ENCODE results near the gene SLC43A3.

SLC43A3 gene

GRCh38 chr11:57370941-57371340 lies 56.0 kb downstream of the SLC43A3 start:
- H3K4me3 ChIP-seq (ENCODE audit: insufficient read depth in 1 of 2, low read depth in 1 of 2, low read length in 2 of 2), result no peak overlapping the region
- H3K4me1 ChIP-seq (ENCODE audit: control insufficient read depth, insufficient read depth, low read depth, low read length), result no peaks in the 10 kb centered on the region
- no peak overlapping the region for H3K9ac ChIP-seq (ENCODE audit: low read length)
- no peak overlapping the region for H2BK15ac ChIP-seq (ENCODE audit: low read depth, poor library complexity, severe bottlenecking)
- H4K8ac ChIP-seq (ENCODE audit: low read length), result no peak overlapping the region
- H3K27ac ChIP-seq (ENCODE audit: low read length, poor library complexity, severe bottlenecking), result no peak overlapping the region
- H3K14ac ChIP-seq (ENCODE audit: low read length in 2 of 2), result no peak overlapping the region
- no peak overlapping the region for H2AK5ac ChIP-seq (ENCODE audit: low read length, severe bottlenecking)
- H4K91ac ChIP-seq (ENCODE audit: low read length), result no peak overlapping the region
- no peaks in the 10 kb centered on the region for H3K79me1 ChIP-seq (replicated peaks; ENCODE audit: low read length, poor library complexity, severe bottlenecking)
- no peak overlapping the region for H3K23ac ChIP-seq (ENCODE audit: low read length in 2 of 2)
- DNase-seq, result no peak
- H3K36me3 ChIP-seq (ENCODE audit: control insufficient read depth in 1 of 2, insufficient read depth in 2 of 2, low read depth in 1 of 2, low read length in 2 of 2), result no peaks in the 10 kb centered on the region
- no peak overlapping the region for H2BK5ac ChIP-seq (ENCODE audit: low read depth, low read length, poor library complexity, severe bottlenecking)
- no peak overlapping the region for H2BK120ac ChIP-seq (ENCODE audit: low read depth, low read length)
- H3K18ac ChIP-seq (ENCODE audit: low read depth in 1 of 2, low read length in 2 of 2), result no peak overlapping the region
- H2BK12ac ChIP-seq (ENCODE audit: low read length in 2 of 2), result no peak overlapping the region
- peaks cover 0 to 25% of the 10 kb centered on the region in 2 experiments for H3K27me3 ChIP-seq (ENCODE audit: control insufficient read depth in 1 of 2, insufficient read depth in 1 of 2, low read length in 2 of 2)
- no peaks in the 10 kb centered on the region for H3K9me3 ChIP-seq (ENCODE audit: control insufficient read depth, low read length)
- no peak overlapping the region for H3K4me2 ChIP-seq (ENCODE audit: low read length, poor library complexity, severe bottlenecking)
- H2AFZ ChIP-seq (ENCODE audit: low read depth, low read length), result no peak overlapping the region
- no peak overlapping the region for H3K4ac ChIP-seq (ENCODE audit: low read depth in 1 of 2, low read length in 2 of 2)

- no peak overlapping the region for H2BK15ac ChIP-seq (ENCODE audit: low read depth, poor library complexity, severe bottlenecking)
- no peak overlapping the region for H2AFZ ChIP-seq (ENCODE audit: low read depth, low read length)
- H3K23ac ChIP-seq (ENCODE audit: low read length in 2 of 2), result no peak overlapping the region
- H2AK5ac ChIP-seq (ENCODE audit: low read length, severe bottlenecking), result no peak overlapping the region
- no peak overlapping the region for H3K18ac ChIP-seq (ENCODE audit: low read depth in 1 of 2, low read length in 2 of 2)
- no peak overlapping the region for H4K91ac ChIP-seq (ENCODE audit: low read length)
- H3K9me3 ChIP-seq (ENCODE audit: control insufficient read depth, low read length), result no peaks in the 10 kb centered on the region
- DNase-seq, result no peak
- peaks cover 0 to 31% of the 10 kb centered on the region in 2 experiments for H3K27me3 ChIP-seq (ENCODE audit: control insufficient read depth in 1 of 2, insufficient read depth in 1 of 2, low read length in 2 of 2)
- no peaks in the 10 kb centered on the region for H3K79me1 ChIP-seq (replicated peaks; ENCODE audit: low read length, poor library complexity, severe bottlenecking)
- no peak overlapping the region for H3K4me3 ChIP-seq (ENCODE audit: insufficient read depth in 1 of 2, low read depth in 1 of 2, low read length in 2 of 2)
- H3K36me3 ChIP-seq (ENCODE audit: control insufficient read depth in 1 of 2, insufficient read depth in 2 of 2, low read depth in 1 of 2, low read length in 2 of 2), result no peaks in the 10 kb centered on the region
- H3K14ac ChIP-seq (ENCODE audit: low read length in 2 of 2), result no peak overlapping the region
- no peak overlapping the region for H3K4me2 ChIP-seq (ENCODE audit: low read length, poor library complexity, severe bottlenecking)
- H3K9ac ChIP-seq (ENCODE audit: low read length), result no peak overlapping the region
- H2BK120ac ChIP-seq (ENCODE audit: low read depth, low read length), result no peak overlapping the region
- no peak overlapping the region for H2BK5ac ChIP-seq (ENCODE audit: low read depth, low read length, poor library complexity, severe bottlenecking)
- H3K4me1 ChIP-seq (ENCODE audit: control insufficient read depth, insufficient read depth, low read depth, low read length), result no peaks in the 10 kb centered on the region
- H3K4ac ChIP-seq (ENCODE audit: low read depth in 1 of 2, low read length in 2 of 2), result no peak overlapping the region
- H2BK12ac ChIP-seq (ENCODE audit: low read length in 2 of 2), result no peak overlapping the region
- no peak overlapping the region for H4K8ac ChIP-seq (ENCODE audit: low read length)
- WGBS, result 80% methylated on average over 5 of the region's 7 CpGs
- H3K27ac ChIP-seq (ENCODE audit: low read length, poor library complexity, severe bottlenecking), result no peak overlapping the region
These were observed 56.7 kb downstream of the SLC43A3 start for GRCh38 chr11:57370251-57370650.

- no peak overlapping the region for H4K8ac ChIP-seq (ENCODE audit: low read length)
These were observed 58.1 kb downstream of the SLC43A3 start for GRCh38 chr11:57368845-57369232.

DNA sequence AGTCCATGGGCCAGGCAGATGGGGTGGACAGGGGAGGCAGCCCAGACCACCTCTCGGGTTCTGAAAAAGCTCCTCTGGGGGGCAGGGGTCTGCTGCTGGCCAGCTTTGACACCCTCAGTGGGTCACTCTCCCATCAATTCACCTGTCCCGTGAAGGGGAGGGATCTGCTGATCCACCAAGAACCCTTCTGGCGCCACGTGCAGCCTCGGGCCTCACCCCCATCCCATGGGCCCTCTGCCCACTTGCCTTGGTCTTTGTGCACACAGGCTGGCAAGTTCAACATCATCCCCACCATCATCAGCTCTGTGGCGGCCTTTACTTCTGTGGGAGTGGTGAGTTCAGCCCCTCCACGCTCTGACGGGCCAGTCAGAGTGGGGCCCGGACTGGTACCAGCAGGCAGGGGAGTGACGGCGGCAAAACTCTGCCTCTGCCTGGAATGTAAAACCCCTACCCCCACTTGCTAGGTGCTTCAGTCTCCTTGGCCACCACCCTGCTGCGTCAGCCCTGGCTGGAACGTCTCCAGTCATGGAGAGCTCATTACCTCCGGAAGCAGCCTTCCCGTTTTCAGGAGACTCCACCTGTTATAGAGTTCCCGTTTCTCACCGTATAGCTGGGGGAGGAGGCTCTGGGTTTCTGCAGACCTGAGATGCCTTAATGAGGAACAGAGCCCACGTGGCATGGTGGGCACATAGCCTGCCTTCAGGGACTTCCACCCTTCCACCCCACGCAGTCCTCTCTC lies 58.6 kb downstream of the SLC43A3 start:
- no peak overlapping the region for H3K23ac ChIP-seq (ENCODE audit: low read length in 2 of 2)
- H3K27me3 ChIP-seq (ENCODE audit: control insufficient read depth in 1 of 2, insufficient read depth in 1 of 2, low read length in 2 of 2), result peaks cover 5 to 49% of the 10 kb centered on the region in 2 experiments
- H4K91ac ChIP-seq (ENCODE audit: low read length), result no peak overlapping the region
- H3K27ac ChIP-seq (ENCODE audit: low read length, poor library complexity, severe bottlenecking), result no peak overlapping the region
- H3K4me2 ChIP-seq (ENCODE audit: low read length, poor library complexity, severe bottlenecking), result no peak overlapping the region
- no peak overlapping the region for H3K14ac ChIP-seq (ENCODE audit: low read length in 2 of 2)
- no peak overlapping the region for H3K18ac ChIP-seq (ENCODE audit: low read depth in 1 of 2, low read length in 2 of 2)
- H3K4me1 ChIP-seq (ENCODE audit: control insufficient read depth, insufficient read depth, low read depth, low read length), result no peaks in the 10 kb centered on the region
- H2BK120ac ChIP-seq (ENCODE audit: low read depth, low read length), result no peak overlapping the region
- no peak overlapping the region for H3K9ac ChIP-seq (ENCODE audit: low read length)
- H2BK15ac ChIP-seq (ENCODE audit: low read depth, poor library complexity, severe bottlenecking), result no peak overlapping the region
- H4K8ac ChIP-seq (ENCODE audit: low read length), result no peak overlapping the region
- no peak for DNase-seq
- H3K4me3 ChIP-seq (ENCODE audit: insufficient read depth in 1 of 2, low read depth in 1 of 2, low read length in 2 of 2), result no peak overlapping the region
- H3K36me3 ChIP-seq (ENCODE audit: control insufficient read depth in 1 of 2, insufficient read depth in 2 of 2, low read depth in 1 of 2, low read length in 2 of 2), result no peaks in the 10 kb centered on the region
- H2AK5ac ChIP-seq (ENCODE audit: low read length, severe bottlenecking), result no peak overlapping the region
- H3K4ac ChIP-seq (ENCODE audit: low read depth in 1 of 2, low read length in 2 of 2), result no peak overlapping the region
- H2BK12ac ChIP-seq (ENCODE audit: low read length in 2 of 2), result no peak overlapping the region
- no peaks in the 10 kb centered on the region for H3K79me1 ChIP-seq (replicated peaks; ENCODE audit: low read length, poor library complexity, severe bottlenecking)
- H3K9me3 ChIP-seq (ENCODE audit: control insufficient read depth, low read length), result no peaks in the 10 kb centered on the region
- no peak overlapping the region for H2AFZ ChIP-seq (ENCODE audit: low read depth, low read length)
- H2BK5ac ChIP-seq (ENCODE audit: low read depth, low read length, poor library complexity, severe bottlenecking), result no peak overlapping the region
- 71% methylated on average over 19 of the region's 19 CpGs for WGBS

More at GRCh38 chr11:57368845-57369232, 58.1 kb downstream of the SLC43A3 start:
- no peaks in the 10 kb centered on the region for H3K9me3 ChIP-seq (ENCODE audit: control insufficient read depth, low read length)
- H3K4me1 ChIP-seq (ENCODE audit: control insufficient read depth, insufficient read depth, low read depth, low read length), result no peaks in the 10 kb centered on the region
- H2BK15ac ChIP-seq (ENCODE audit: low read depth, poor library complexity, severe bottlenecking), result no peak overlapping the region
- no peak overlapping the region for H3K23ac ChIP-seq (ENCODE audit: low read length in 2 of 2)
- no peak overlapping the region for H3K4ac ChIP-seq (ENCODE audit: low read depth in 1 of 2, low read length in 2 of 2)
- H2AK5ac ChIP-seq (ENCODE audit: low read length, severe bottlenecking), result no peak overlapping the region
- H2BK12ac ChIP-seq (ENCODE audit: low read length in 2 of 2), result no peak overlapping the region
- no peak overlapping the region for H3K18ac ChIP-seq (ENCODE audit: low read depth in 1 of 2, low read length in 2 of 2)
- H3K27ac ChIP-seq (ENCODE audit: low read length, poor library complexity, severe bottlenecking), result no peak overlapping the region
- no peak overlapping the region for H2BK5ac ChIP-seq (ENCODE audit: low read depth, low read length, poor library complexity, severe bottlenecking)
- peaks cover 5 to 43% of the 10 kb centered on the region in 2 experiments for H3K27me3 ChIP-seq (ENCODE audit: control insufficient read depth in 1 of 2, insufficient read depth in 1 of 2, low read length in 2 of 2)
- no peak overlapping the region for H3K4me3 ChIP-seq (ENCODE audit: insufficient read depth in 1 of 2, low read depth in 1 of 2, low read length in 2 of 2)
- H3K36me3 ChIP-seq (ENCODE audit: control insufficient read depth in 1 of 2, insufficient read depth in 2 of 2, low read depth in 1 of 2, low read length in 2 of 2), result no peaks in the 10 kb centered on the region
- no peak overlapping the region for H3K9ac ChIP-seq (ENCODE audit: low read length)
- H2AFZ ChIP-seq (ENCODE audit: low read depth, low read length), result no peak overlapping the region
- no peak overlapping the region for H3K14ac ChIP-seq (ENCODE audit: low read length in 2 of 2)
- DNase-seq, result no peak
- H4K91ac ChIP-seq (ENCODE audit: low read length), result no peak overlapping the region
- 74% methylated on average over 5 of the region's 5 CpGs for WGBS
- no peaks in the 10 kb centered on the region for H3K79me1 ChIP-seq (replicated peaks; ENCODE audit: low read length, poor library complexity, severe bottlenecking)
- no peak overlapping the region for H2BK120ac ChIP-seq (ENCODE audit: low read depth, low read length)
- no peak overlapping the region for H3K4me2 ChIP-seq (ENCODE audit: low read length, poor library complexity, severe bottlenecking)
